Body of pancreas (tissue), 4 donors: ENCODE results near the gene PRR9.

Experiments
- POLR2A ChIP-seq, 3 donors: fragments of 450-650 bp; IDR thresholded peaks; one replicate each; pipeline ENCODE4 v1.6.1; 2016; ENCODE audit warnings: antibody characterized with exemption in 3 of 3, mild to moderate bottlenecking in 2 of 3
- TF ChIP-seq, protein P1 (sequence below), 7 experiments: fragments of 450-650 bp in 4 of 7; fragments of 200-600 bp in 3 of 7; sonication (generic) in 3 of 7; IDR thresholded peaks; one replicate each; pipeline ENCODE4 v1.5.1; 2016 to 2019; ENCODE audit warnings: antibody characterized with exemption in 7 of 7

- TF ChIP-seq, protein P1, sequence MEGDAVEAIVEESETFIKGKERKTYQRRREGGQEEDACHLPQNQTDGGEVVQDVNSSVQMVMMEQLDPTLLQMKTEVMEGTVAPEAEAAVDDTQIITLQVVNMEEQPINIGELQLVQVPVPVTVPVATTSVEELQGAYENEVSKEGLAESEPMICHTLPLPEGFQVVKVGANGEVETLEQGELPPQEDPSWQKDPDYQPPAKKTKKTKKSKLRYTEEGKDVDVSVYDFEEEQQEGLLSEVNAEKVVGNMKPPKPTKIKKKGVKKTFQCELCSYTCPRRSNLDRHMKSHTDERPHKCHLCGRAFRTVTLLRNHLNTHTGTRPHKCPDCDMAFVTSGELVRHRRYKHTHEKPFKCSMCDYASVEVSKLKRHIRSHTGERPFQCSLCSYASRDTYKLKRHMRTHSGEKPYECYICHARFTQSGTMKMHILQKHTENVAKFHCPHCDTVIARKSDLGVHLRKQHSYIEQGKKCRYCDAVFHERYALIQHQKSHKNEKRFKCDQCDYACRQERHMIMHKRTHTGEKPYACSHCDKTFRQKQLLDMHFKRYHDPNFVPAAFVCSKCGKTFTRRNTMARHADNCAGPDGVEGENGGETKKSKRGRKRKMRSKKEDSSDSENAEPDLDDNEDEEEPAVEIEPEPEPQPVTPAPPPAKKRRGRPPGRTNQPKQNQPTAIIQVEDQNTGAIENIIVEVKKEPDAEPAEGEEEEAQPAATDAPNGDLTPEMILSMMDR (IDR thresholded peaks at IDR 0.05), result no peak
- TF ChIP-seq POLR2A (IDR thresholded peaks at IDR 0.05), result no peak
Observed at GRCh38 chr1:153228491-153228890, 11.1 kb downstream of the PRR9 start.
